PC-9 (cell line): Measurements from ENCODE around the gene FGD4. TPM values are rescaled to one million over a fixed set of nuclear protein-coding genes. Genes with fewer than 3 reads are reported as not detected.
A peak's percentile ranks its signal among the peaks of the same experiment; 100 is the strongest.

Source experiments
- BruUV-seq: library from RNA; stranded (reverse); fragments of 400-500 nt; replicated peaks from 2 replicates; lab custom pipeline; 2021; lab: Mats Ljungman, UMichigan
- CTCF ChIA-PET: fragments of 300-600 bp; sonication (Branson Sonifier 250); formaldehyde crosslinking; loops from one replicate; lab custom pipeline; 2022; ENCODE audit warnings: antibody characterized with exemption; lab: Charles Lee
- POLR2A ChIA-PET: fragments of 300-600 bp; sonication (Branson Sonifier 250); formaldehyde crosslinking; loops from one replicate; lab custom pipeline; 2022; ENCODE audit warnings: antibody characterized with exemption; ENCODE audit not compliant: unreplicated experiment; lab: Charles Lee
- DNase-seq, 2 experiments: peaks; one replicate each; pipeline versions ENCODE4 v3.0.0 to v3.0.0-alpha.2; 2015 to 2022; ENCODE audit warnings: mixed read lengths in 1 of 2
- H2AFZ ChIP-seq: fragments of 200-600 bp; sonication (generic); 2 replicates; pipeline ENCODE4 v1.8.1; 2017; ENCODE audit warnings: antibody characterized with exemption
- H3F3A ChIP-seq: fragments of 200-600 bp; sonication (generic); 2 replicates; pipeline ENCODE4 v1.8.1; 2017; ENCODE audit warnings: antibody characterized with exemption, mild to moderate bottlenecking, low read depth; ENCODE audit not compliant: insufficient read depth
- H3K27ac ChIP-seq: fragments of 200-600 bp; sonication (generic); 2 replicates; pipeline ENCODE4 v1.6.1; 2016; ENCODE audit warnings: mixed run types
- H3K27me3 ChIP-seq: fragments of 200-600 bp; sonication (generic); 2 replicates; pipeline ENCODE4 v1.6.1; 2016; ENCODE audit warnings: low read depth, mixed run types; ENCODE audit not compliant: insufficient read depth
- H3K36me3 ChIP-seq: fragments of 200-600 bp; sonication (generic); 2 replicates; pipeline ENCODE4 v1.6.1; 2016; ENCODE audit warnings: low read depth, mixed run types
- H3K4me1 ChIP-seq: fragments of 200-600 bp; sonication (generic); replicated peaks from 2 replicates; pipeline ENCODE4 v1.6.1; 2016; ENCODE audit warnings: mixed run types; ENCODE audit not compliant: insufficient read depth
- H3K4me2 ChIP-seq: fragments of 200-600 bp; sonication (generic); 2 replicates; pipeline ENCODE4 v1.6.1; 2017; ENCODE audit warnings: mixed run types
- H3K4me3 ChIP-seq: fragments of 200-600 bp; sonication (generic); 2 replicates; pipeline ENCODE4 v1.6.1; 2016; ENCODE audit warnings: mixed run types
- H3K79me2 ChIP-seq: fragments of 200-600 bp; sonication (generic); 2 replicates; pipeline ENCODE4 v1.6.1; 2017; ENCODE audit warnings: low read depth, mixed run types
- H3K9me2 ChIP-seq: fragments of 200-600 bp; sonication (generic); 2 replicates; pipeline ENCODE4 v1.8.1; 2017; ENCODE audit warnings: mild to moderate bottlenecking; ENCODE audit not compliant: insufficient read depth
- H3K9me3 ChIP-seq: fragments of 200-600 bp; sonication (generic); 2 replicates; pipeline ENCODE4 v1.8.1; 2016; ENCODE audit warnings: low read depth; ENCODE audit not compliant: insufficient read depth
- H4K20me1 ChIP-seq: fragments of 200-600 bp; sonication (generic); 2 replicates; pipeline ENCODE4 v1.8.1; 2017; ENCODE audit not compliant: insufficient read depth
- CTCF ChIP-seq: fragments of 200-600 bp; sonication (generic); conservative IDR thresholded peaks from 2 replicates; pipeline ENCODE4 v1.6.1; 2017; ENCODE audit warnings: mixed run types, antibody characterized with exemption, mild to moderate bottlenecking, moderate library complexity
- EZH2 ChIP-seq: fragments of 200-600 bp; sonication (generic); IDR thresholded peaks from 2 replicates; pipeline ENCODE4 v1.8.0; 2017; ENCODE audit warnings: antibody characterized with exemption, low read depth
- intact Hi-C: fragments of 100-400 bp; cut with micrococcal nuclease; formaldehyde crosslinking; loops from one replicate; pipeline ENCODE4 v1.10.0; 2022; ENCODE audit not compliant: unreplicated experiment
- total RNA-seq: library from RNA; stranded (reverse); gene quantifications from 2 replicates; pipeline ENCODE4 v1.2.3, GENCODE V29; 2021

The FGD4 gene
- total RNA-seq, 1 experiment from 2014 or later = 28.3 TPM

DNA sequence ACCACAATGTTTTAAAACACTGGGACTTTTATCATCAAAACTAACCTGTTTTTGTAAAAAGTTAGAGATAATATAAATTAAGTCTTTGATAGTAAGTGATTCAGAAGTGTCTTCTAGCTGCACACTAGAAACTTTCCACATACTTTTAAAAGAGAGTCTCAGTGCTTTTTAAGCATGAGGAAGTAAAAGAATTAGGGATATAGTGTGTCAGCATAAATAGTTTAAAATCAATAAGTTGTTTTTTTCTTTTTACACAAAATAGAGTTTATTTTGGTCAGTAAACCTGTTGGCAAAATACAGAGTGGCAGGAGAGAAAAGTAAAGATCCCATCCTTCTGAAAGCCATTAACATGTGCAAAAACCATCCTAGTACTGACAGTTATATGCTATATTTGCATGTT, 281.4 kb downstream of the FGD4 start:
- TF ChIP-seq EZH2 (no peak), CTCF (no peak)
- no peaks in the 10 kb centered on the region for H3K9me2 ChIP-seq
- H3K79me2 ChIP-seq = peaks cover 62% of the 10 kb centered on the region
- H3K27me3 ChIP-seq = no peaks in the 10 kb centered on the region
- H3K4me2 ChIP-seq = peak overlapping the region; percentile 94
- H3K27ac ChIP-seq = peak overlapping the region; percentile 71
- 0 out of 2 replicates have a peak, but pooled peaks cover 6% of the 10 kb centered on the region for H3K36me3 ChIP-seq
- H2AFZ ChIP-seq = 0 out of 2 replicates have a peak overlapping the region, but pooled peaks have one; percentile 86
- BruUV-seq = no TSS peak
- ChIA-PET CTCF (no interaction called here), POLR2A (interaction anchor here (0.6 kb wide), 1 partner anchor 11 kb away, joined by 3 read pairs; no protein-coding TSS in a partner anchor)
- H4K20me1 ChIP-seq = no peaks in the 10 kb centered on the region; the same call in none of the 2 replicates
- H3K4me3 ChIP-seq = peak overlapping the region; percentile 82
- peaks cover 21% of the 10 kb centered on the region; the same call in 1 of the 2 replicates for H3F3A ChIP-seq
- intact Hi-C loops = no loop called here
- no peaks in the 10 kb centered on the region for H3K9me3 ChIP-seq
- peaks cover 26% of the 10 kb centered on the region for H3K4me1 ChIP-seq
- no peak for DNase-seq

DNA sequence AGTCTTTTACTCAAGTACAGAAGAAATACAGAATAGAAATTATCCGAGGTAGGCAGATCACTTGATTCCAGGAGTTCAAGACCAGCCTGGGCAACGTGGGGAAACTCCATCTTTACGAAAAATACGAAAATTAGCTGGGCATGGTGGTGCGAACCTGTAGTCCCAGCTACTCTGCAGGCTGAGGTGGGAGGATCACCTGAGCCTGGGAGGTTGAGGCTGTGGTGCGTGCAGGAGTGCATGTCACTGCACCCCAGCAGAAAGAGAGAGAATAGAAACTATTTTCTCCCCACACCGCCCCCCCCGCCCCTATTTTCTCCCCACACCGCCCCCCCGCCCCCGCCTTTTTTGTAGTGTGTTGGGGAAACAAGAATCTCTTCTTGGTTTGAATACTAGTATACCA, 281.9 kb downstream of the FGD4 start:
- Histone ChIP-seq H3K36me3 (0 out of 2 replicates have a peak, but pooled peaks cover 6% of the 10 kb centered on the region), H3K4me3 (peak overlapping the region; percentile 82; the same call in 1 of the 2 replicates), H3K27me3 (no peaks in the 10 kb centered on the region), H3K4me1 (peaks cover 26% of the 10 kb centered on the region), H3F3A (peaks cover 21% of the 10 kb centered on the region; the same call in 1 of the 2 replicates), H3K27ac (0 out of 2 replicates have a peak overlapping the region, but pooled peaks have one; percentile 71), H3K79me2 (peaks cover 67% of the 10 kb centered on the region), H3K9me3 (no peaks in the 10 kb centered on the region), H4K20me1 (no peaks in the 10 kb centered on the region; the same call in none of the 2 replicates), H2AFZ (no peak overlapping the region), H3K4me2 (peak overlapping the region; percentile 94), H3K9me2 (no peaks in the 10 kb centered on the region)
- POLR2A ChIA-PET = interaction anchor here (0.6 kb wide), 1 partner anchor 11 kb away, joined by 3 read pairs; no protein-coding TSS in a partner anchor
- CTCF ChIA-PET = no interaction called here
- BruUV-seq = no TSS peak
- intact Hi-C loops = no loop called here
- no peak for TF ChIP-seq CTCF
- TF ChIP-seq EZH2 = no peak
- DNase-seq = no peak

DNA sequence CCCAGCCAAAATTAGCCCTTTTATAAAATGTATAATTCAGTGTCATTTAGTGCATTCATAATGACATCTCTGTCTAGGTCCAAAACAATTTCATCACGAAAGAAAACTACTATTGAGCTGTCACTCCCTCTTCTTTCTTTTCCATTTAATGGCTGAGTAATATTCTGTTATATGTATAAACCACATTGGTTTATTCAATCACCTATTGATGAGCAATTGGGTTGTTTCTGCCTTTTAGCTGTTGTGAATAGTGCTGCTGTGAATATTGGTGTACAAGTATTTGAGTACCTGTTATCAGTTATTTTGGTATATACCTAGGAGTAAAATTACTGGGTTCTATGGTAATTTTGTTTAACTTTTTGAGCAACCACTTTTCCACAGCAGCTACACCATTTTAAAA, 287.0 kb downstream of the FGD4 start:
- BruUV-seq = no TSS peak
- H3K9me2 ChIP-seq = 0 out of 2 replicates have a peak, but pooled peaks cover 6% of the 10 kb centered on the region
- DNase-seq = no peak
- no peaks in the 10 kb centered on the region for H3K27me3 ChIP-seq
- peaks cover 99% of the 10 kb centered on the region for H3K79me2 ChIP-seq
- no peaks in the 10 kb centered on the region for H3F3A ChIP-seq
- no peak overlapping the region for H3K4me2 ChIP-seq
- no peak overlapping the region for H2AFZ ChIP-seq
- no peak for TF ChIP-seq CTCF
- H4K20me1 ChIP-seq = no peaks in the 10 kb centered on the region; the same call in 1 of the 2 replicates
- H3K9me3 ChIP-seq = no peaks in the 10 kb centered on the region
- H3K4me1 ChIP-seq = peaks cover 4% of the 10 kb centered on the region; the same call in 1 of the 2 replicates
- CTCF ChIA-PET = no interaction called here
- H3K36me3 ChIP-seq = peaks cover 6% of the 10 kb centered on the region; the same call in 1 of the 2 replicates
- intact Hi-C loops = no loop called here
- H3K4me3 ChIP-seq = no peak overlapping the region
- POLR2A ChIA-PET = interaction anchor here (0.6 kb wide), 2 partner anchors 9 to 55 kb away, joined by 4 to 39 read pairs; no protein-coding TSS in a partner anchor
- H3K27ac ChIP-seq = no peak overlapping the region
